Karpas-422 (cell line): ENCODE results near the gene VPS11. TPM values are rescaled to one million over a fixed set of nuclear protein-coding genes. Genes with fewer than 3 reads are reported as not detected.

Experiments
- DNase-seq: peaks from one replicate; pipeline ENCODE4 v3.0.0-alpha.2; 2015
- H2AFZ ChIP-seq: fragments of 200-600 bp; sonication (generic); 2 replicates; pipeline ENCODE4 v1.6.1; 2014; ENCODE audit warnings: antibody characterized with exemption, low read length, mixed read lengths
- H3K27ac ChIP-seq: fragments of 200-600 bp; sonication (generic); 2 replicates; pipeline ENCODE4 v1.5.1; 2014; ENCODE audit warnings: mild to moderate bottlenecking, low read length, moderate library complexity
- H3K27me3 ChIP-seq: fragments of 200-600 bp; sonication (generic); 2 replicates; pipeline ENCODE4 v1.6.1; 2014; ENCODE audit warnings: low read length, mixed read lengths
- H3K36me3 ChIP-seq: fragments of 200-600 bp; sonication (generic); 2 replicates; pipeline ENCODE4 v1.6.1; 2014; ENCODE audit warnings: low read length, mixed read lengths; ENCODE audit not compliant: insufficient read depth
- H3K4me1 ChIP-seq: fragments of 200-600 bp; sonication (generic); 2 replicates; pipeline ENCODE4 v1.6.1; 2014; ENCODE audit warnings: mild to moderate bottlenecking, low read length, mixed read lengths
- H3K4me2 ChIP-seq: fragments of 200-600 bp; sonication (generic); 2 replicates; pipeline ENCODE4 v1.6.1; 2014; ENCODE audit warnings: low read length, low read depth, mild to moderate bottlenecking; ENCODE audit not compliant: poor library complexity, severe bottlenecking
- H3K4me3 ChIP-seq: fragments of 200-600 bp; sonication (generic); 2 replicates; pipeline ENCODE4 v1.5.1; 2014; ENCODE audit warnings: mild to moderate bottlenecking, antibody characterized with exemption, low read length, mixed read lengths
- H3K79me2 ChIP-seq: fragments of 200-600 bp; sonication (generic); 2 replicates; pipeline ENCODE4 v1.6.1; 2014; ENCODE audit warnings: mild to moderate bottlenecking, low read length, mixed read lengths
- H3K9ac ChIP-seq: fragments of 200-600 bp; sonication (generic); 2 replicates; pipeline ENCODE4 v1.6.0; 2014; ENCODE audit warnings: low read length
- H3K9me2 ChIP-seq: fragments of 200-600 bp; sonication (generic), shearing (Covaris generic); replicated peaks from 2 replicates; pipeline ENCODE4 v1.6.0; 2014; ENCODE audit warnings: mild to moderate bottlenecking, low read length, moderate library complexity; ENCODE audit not compliant: insufficient read depth
- H3K9me3 ChIP-seq: fragments of 300-700, 200-600 bp; sonication (generic); 2 replicates; pipeline ENCODE4 v1.6.1; 2014; ENCODE audit warnings: low read length, mixed read lengths
- H4K20me1 ChIP-seq: fragments of 200-600 bp; sonication (generic); 2 replicates; pipeline ENCODE4 v1.6.1; 2014; ENCODE audit warnings: mild to moderate bottlenecking, antibody characterized with exemption, low read length, low read depth; ENCODE audit not compliant: insufficient read depth
- total RNA-seq: library from RNA; depleted of rRNA; stranded (reverse); fragments of >200 nt; shearing (Covaris generic); gene quantifications from 2 replicates; pipeline ENCODE4 v1.2.3, GENCODE V29; 2014; ENCODE audit warnings: low replicate concordance

The VPS11 gene
- total RNA-seq, 1 experiment from 2014 or later = 19.2 TPM

DNA sequence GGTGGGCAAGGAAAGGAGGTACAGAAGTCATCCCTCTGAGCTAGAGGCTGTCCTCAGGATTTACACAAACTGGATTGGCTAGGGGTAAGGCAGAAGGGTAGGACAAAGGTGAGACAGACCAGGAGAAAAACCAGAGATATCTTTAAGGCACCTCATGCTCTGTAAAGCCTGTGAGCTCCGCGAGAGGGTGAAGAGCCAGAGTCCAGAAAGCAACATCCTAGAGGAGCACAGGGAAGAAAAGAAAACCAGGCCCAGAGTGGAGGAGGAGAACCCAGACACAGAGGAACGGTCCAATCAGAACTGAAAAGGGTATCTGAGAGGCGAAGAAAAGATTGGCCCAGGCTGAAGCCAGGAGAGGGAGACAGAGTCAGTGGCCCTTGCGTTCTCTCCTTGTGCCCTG lies 42.1 kb upstream of the VPS11 start:
- no peak overlapping the region for H3K4me3 ChIP-seq

GRCh38 chr11:119025978-119026766 lies 41.4 kb upstream of the VPS11 start:
- no peak overlapping the region for H3K4me3 ChIP-seq
- H3K9me2 ChIP-seq = no peaks in the 10 kb centered on the region
- H3K4me2 ChIP-seq = no peak overlapping the region
- no peaks in the 10 kb centered on the region for H3K27me3 ChIP-seq
- no peaks in the 10 kb centered on the region for H3K36me3 ChIP-seq
- H2AFZ ChIP-seq = no peak overlapping the region
- H3K4me1 ChIP-seq = peaks cover 26% of the 10 kb centered on the region
- H3K79me2 ChIP-seq = peaks cover 17% of the 10 kb centered on the region
- no peak overlapping the region for H3K27ac ChIP-seq
- H3K9ac ChIP-seq = no peak overlapping the region
- H4K20me1 ChIP-seq = no peaks in the 10 kb centered on the region
- H3K9me3 ChIP-seq = no peaks in the 10 kb centered on the region
- DNase-seq = no peak

More for the DNA sequence above, 42.1 kb upstream of the VPS11 start:
- Histone ChIP-seq H3K4me1 (peaks cover 26% of the 10 kb centered on the region), H4K20me1 (no peaks in the 10 kb centered on the region), H2AFZ (no peak overlapping the region), H3K9me3 (no peaks in the 10 kb centered on the region), H3K36me3 (no peaks in the 10 kb centered on the region), H3K79me2 (peaks cover 19% of the 10 kb centered on the region), H3K9ac (no peak overlapping the region), H3K9me2 (no peaks in the 10 kb centered on the region), H3K4me2 (no peak overlapping the region), H3K27ac (no peak overlapping the region), H3K27me3 (no peaks in the 10 kb centered on the region)
- DNase-seq = no peak

DNA sequence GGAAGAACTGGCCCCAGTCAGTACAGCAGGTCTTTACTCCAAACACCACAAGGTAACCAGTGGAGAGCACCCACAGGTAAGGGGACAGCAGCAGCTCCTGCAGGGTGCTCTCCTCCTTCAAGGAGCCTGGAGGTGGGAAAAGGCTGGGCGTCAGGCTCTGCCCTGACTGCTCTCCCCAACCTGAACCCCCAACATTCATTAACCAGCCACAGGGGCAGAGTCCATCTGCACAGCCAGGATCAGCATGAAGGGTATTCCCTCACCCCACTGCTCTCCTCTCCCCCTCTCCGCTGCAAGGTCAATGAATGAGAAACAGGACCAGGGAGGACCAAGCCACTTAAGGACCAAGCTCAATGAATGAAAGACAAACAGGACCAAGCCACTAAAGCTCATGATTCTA lies 40.6 kb upstream of the VPS11 start:
- H3K36me3 ChIP-seq = no peaks in the 10 kb centered on the region

GRCh38 chr11:119027561-119028345 lies 39.9 kb upstream of the VPS11 start:
- H3K79me2 ChIP-seq = peaks cover 10% of the 10 kb centered on the region; the same call in 1 of the 2 replicates
- no peak overlapping the region for H3K27ac ChIP-seq
- DNase-seq = no peak
- no peak overlapping the region for H3K4me3 ChIP-seq
- no peaks in the 10 kb centered on the region for H3K36me3 ChIP-seq
- H3K9me3 ChIP-seq = no peaks in the 10 kb centered on the region
- H3K9me2 ChIP-seq = no peaks in the 10 kb centered on the region
- no peak overlapping the region for H2AFZ ChIP-seq
- no peak overlapping the region for H3K9ac ChIP-seq
- H3K27me3 ChIP-seq = no peaks in the 10 kb centered on the region
- peak overlapping the region; percentile 82 for H3K4me2 ChIP-seq
- peaks cover 26% of the 10 kb centered on the region for H3K4me1 ChIP-seq
- no peaks in the 10 kb centered on the region for H4K20me1 ChIP-seq

More for the DNA sequence above, 40.6 kb upstream of the VPS11 start:
- no peaks in the 10 kb centered on the region for H4K20me1 ChIP-seq
- no peak overlapping the region for H3K27ac ChIP-seq
- peaks cover 26% of the 10 kb centered on the region for H3K4me1 ChIP-seq
- no peaks in the 10 kb centered on the region for H3K9me2 ChIP-seq
- no peaks in the 10 kb centered on the region for H3K27me3 ChIP-seq
- no peak overlapping the region for H3K4me3 ChIP-seq
- no peaks in the 10 kb centered on the region for H3K9me3 ChIP-seq
- H3K4me2 ChIP-seq = no peak overlapping the region
- no peak overlapping the region for H2AFZ ChIP-seq
- peaks cover 10% of the 10 kb centered on the region; the same call in 1 of the 2 replicates for H3K79me2 ChIP-seq
- H3K9ac ChIP-seq = no peak overlapping the region
- DNase-seq = no peak

DNA sequence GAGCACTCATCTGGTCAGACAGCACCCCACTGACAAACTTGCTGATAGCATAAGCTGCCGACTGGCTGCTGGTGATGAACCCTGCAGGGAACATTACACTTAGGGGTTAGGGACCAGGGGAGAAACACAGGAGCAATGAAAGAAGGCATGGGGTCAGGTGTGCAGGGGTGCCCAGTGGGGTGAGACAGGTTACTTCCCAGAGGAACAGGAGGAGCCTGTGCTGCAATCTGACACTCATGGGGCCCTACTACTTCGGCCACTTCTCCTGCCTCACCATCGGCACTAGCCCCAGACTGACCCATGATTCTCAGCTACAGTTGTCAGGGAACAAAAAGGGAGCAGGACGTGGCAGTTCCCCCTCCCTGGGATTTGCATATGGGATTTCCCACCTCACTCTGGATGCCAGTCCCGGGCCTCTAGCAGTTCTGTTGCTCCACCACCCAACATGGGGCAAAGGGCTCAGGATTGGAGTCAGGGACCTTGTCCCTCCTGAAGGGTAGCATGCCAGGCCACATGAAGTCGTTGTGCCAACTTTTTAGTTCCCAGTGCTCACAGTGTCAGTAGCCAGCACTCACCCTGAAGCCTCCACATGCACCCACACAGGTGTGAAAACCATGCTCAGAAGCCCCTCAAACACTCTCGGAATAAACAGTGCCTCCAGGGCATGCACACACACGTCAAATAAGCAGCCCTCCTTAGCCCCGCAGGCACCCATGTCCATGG lies 39.1 kb upstream of the VPS11 start:
- peak overlapping the region; percentile 89; the same call in 1 of the 2 replicates for H3K4me3 ChIP-seq
- H3K27me3 ChIP-seq = no peaks in the 10 kb centered on the region
- no peak for DNase-seq
- peak overlapping the region; percentile 77 for H3K9ac ChIP-seq
- H3K9me2 ChIP-seq = no peaks in the 10 kb centered on the region
- no peak overlapping the region for H2AFZ ChIP-seq
- H3K4me2 ChIP-seq = peak overlapping the region; percentile 82
- no peaks in the 10 kb centered on the region for H4K20me1 ChIP-seq
- H3K9me3 ChIP-seq = no peaks in the 10 kb centered on the region
- no peak overlapping the region for H3K27ac ChIP-seq
- no peaks in the 10 kb centered on the region for H3K36me3 ChIP-seq
- peaks cover 10% of the 10 kb centered on the region; the same call in 1 of the 2 replicates for H3K79me2 ChIP-seq
- H3K4me1 ChIP-seq = peaks cover 26% of the 10 kb centered on the region

GRCh38 chr11:119029069-119029339 lies 38.6 kb upstream of the VPS11 start:
- Histone ChIP-seq H3K9me3 (no peaks in the 10 kb centered on the region), H4K20me1 (no peaks in the 10 kb centered on the region), H3K9ac (peak overlapping the region; percentile 77), H3K4me1 (peaks cover 26% of the 10 kb centered on the region), H3K9me2 (no peaks in the 10 kb centered on the region), H3K4me3 (peak overlapping the region; percentile 89), H2AFZ (no peak overlapping the region), H3K79me2 (peaks cover 10% of the 10 kb centered on the region; the same call in 1 of the 2 replicates), H3K27me3 (no peaks in the 10 kb centered on the region), H3K4me2 (peak overlapping the region; percentile 82), H3K36me3 (no peaks in the 10 kb centered on the region), H3K27ac (0 out of 2 replicates have a peak overlapping the region, but pooled peaks have one; percentile 40)
- no peak for DNase-seq

GRCh38 chr11:119029340-119030028 lies 38.1 kb upstream of the VPS11 start:
- Histone ChIP-seq H4K20me1 (no peaks in the 10 kb centered on the region), H3K9me2 (no peaks in the 10 kb centered on the region), H3K27ac (0 out of 2 replicates have a peak overlapping the region, but pooled peaks have one; percentile 40), H3K4me1 (peaks cover 26% of the 10 kb centered on the region), H3K4me2 (peak overlapping the region; percentile 82), H3K36me3 (no peaks in the 10 kb centered on the region), H3K9ac (peak overlapping the region; percentile 77), H2AFZ (no peak overlapping the region), H3K27me3 (no peaks in the 10 kb centered on the region), H3K9me3 (no peaks in the 10 kb centered on the region), H3K79me2 (peaks cover 10% of the 10 kb centered on the region; the same call in 1 of the 2 replicates), H3K4me3 (peak overlapping the region; percentile 89)
- DNase-seq = peak; percentile 46
